MV-4-11 (cell line): ENCODE data around the gene CASP7.
"Not testable (repeated sequence)": the region's sequence is repeated elsewhere in the genome, so short reads cannot be mapped to it uniquely, and the experiment has no call there.

Experiments
- DNase-seq: peaks from one replicate; lab custom pipeline; 2025; lab: John Stamatoyannopoulos, UW

Gene CASP7

GRCh38 chr10:113754125-113754524 is 74.4 kb downstream of the CASP7 start:
- no peak for DNase-seq

DNA sequence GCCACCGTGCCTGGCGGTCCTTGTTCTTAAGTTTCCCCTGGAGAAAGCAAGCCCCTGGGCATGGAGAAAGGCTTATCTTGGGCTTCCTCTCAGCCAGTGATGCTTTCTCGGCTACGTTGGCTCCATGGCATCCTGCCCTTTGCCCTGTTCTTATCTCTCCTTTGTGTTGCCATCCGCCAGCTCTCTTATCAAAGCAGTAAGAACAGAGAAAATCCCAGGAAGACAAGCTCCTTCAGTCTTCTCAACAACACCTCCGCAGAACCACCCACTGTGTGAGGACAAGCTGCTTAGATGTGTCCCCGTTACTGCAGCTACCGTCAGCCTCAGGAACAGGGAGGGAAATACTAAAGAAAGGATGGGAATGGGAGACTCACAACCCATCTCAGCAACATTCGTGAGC is 75.1 kb downstream of the CASP7 start:
- no peak for DNase-seq

- no peak for DNase-seq
Measured at GRCh38 chr10:113756940-113757543, 77.3 kb downstream of the CASP7 start.

DNA sequence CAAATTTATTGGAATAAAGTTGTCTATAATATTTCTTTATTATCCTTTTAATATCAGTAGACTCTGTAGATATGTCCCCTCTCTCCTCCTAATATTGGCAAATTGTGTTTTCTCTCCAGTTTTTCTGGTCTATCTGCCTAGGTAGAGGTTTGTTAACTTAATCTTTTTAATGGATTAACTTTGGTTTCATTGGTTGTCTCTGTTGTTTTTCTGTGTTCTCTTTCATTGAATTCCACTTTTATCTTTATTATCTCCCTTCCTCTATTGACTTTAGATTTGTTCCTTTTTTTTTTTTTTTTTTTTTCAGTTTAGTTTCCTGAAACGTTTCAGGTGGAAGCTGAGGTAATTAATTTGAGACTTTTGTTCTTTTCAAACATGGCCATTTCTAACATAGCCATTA is 82.4 kb downstream of the CASP7 start:
- DNase-seq, result no peak

- DNase-seq, result no peak
Measured at GRCh38 chr10:113764582-113764981, 84.9 kb downstream of the CASP7 start.

DNA sequence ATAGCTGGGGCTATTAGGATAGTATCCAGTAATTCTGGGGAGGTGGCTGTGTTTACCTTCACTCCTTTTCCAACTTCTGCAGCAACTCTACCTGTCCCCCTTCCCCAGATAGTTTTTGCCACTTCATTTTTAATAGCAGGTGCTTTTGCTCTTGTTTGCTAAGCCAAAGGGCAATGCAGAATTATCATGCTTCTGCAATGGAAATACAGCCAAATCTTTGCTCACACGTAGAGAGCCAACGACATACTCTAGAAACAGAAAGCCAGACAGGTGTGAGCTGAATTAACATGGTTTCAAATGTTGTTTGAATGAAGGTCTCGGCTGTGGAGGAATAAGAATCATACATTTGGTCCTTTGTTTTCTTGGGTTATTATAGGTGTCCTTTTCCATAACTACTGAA is 86.2 kb downstream of the CASP7 start:
- no peak for DNase-seq

DNA sequence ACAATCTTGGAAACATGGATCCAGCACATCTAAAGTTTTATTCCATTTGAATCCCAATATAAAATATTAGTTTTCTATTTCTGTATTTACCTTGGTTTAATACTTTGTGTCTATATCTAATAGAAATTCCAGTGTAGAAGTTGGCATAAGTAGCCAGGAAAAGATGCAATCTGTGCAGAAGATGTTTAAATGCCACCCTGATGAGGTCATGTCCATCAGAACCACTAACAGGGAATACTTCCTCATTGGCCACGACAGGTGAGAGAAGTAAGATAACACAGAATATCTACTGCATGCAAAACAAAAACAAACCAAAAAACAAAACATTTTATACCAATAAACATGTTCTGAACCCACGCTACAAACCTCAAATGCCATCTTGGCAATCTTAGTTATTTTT is 87.5 kb downstream of the CASP7 start:
- no peak for DNase-seq

- DNase-seq, result no peak
Measured at GRCh38 chr10:113770346-113770745, 90.6 kb downstream of the CASP7 start.

GRCh38 chr10:113771131-113771530 is 91.4 kb downstream of the CASP7 start:
- not testable (repeated sequence) for DNase-seq

DNA sequence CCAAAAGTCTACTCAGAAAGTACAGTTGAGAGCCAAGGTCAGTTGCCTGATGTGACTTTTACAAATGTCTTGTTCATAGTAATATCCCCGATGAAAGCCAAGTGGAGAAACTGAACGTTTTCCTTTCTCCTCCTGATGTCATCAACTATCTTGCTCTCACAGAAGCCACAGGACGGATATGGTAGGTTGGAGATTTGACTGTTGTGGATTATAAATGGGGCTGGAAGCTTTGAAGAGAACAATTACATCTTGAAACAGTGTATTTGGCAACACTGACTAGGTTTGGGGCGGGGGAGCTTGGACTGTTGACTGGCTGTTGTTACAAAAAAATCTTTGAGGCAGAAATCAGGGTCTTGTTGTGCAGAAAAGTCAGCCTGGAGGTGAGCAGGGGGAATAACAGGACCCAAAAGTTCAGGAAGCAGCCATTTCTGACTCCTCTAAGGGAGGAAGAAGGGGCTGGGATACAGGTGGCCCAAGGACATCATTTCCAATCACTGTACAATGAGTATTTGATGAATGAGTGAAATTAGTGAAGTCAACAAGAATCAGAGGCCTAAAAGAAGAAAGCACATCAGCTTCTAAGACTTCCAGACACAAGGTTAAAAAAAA is 96.1 kb downstream of the CASP7 start:
- no peak for DNase-seq

DNA sequence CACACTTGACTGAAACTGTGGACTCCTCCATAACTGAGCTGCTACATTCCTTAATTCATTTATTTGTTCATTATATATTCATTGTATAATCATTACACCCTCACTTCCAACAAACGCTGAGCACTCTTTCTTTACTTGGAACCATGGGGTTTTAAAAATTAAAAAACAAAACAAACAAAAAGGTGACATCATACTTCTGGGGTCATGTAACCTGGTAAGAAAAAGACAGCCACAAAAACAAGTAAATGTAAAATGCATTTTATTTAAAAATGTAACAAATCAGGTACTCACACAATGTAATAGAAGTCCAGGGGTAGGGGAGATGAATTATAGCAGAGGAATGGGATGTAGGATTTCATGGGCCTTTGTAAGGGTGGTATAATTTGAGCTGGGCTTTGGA is 96.8 kb downstream of the CASP7 start:
- no peak for DNase-seq
